ENCODE data around the gene IQCB1. TPM values are rescaled to one million over a fixed set of nuclear protein-coding genes. Genes with fewer than 3 reads are reported as not detected.

Gene IQCB1
- total and polyA plus RNA-seq, 10 of the 15 experiments (the other 5 are each of a cell fraction or from before 2014, with no cell fraction given): 36.0 to 69.4 (median 48.9) TPM

DNA sequence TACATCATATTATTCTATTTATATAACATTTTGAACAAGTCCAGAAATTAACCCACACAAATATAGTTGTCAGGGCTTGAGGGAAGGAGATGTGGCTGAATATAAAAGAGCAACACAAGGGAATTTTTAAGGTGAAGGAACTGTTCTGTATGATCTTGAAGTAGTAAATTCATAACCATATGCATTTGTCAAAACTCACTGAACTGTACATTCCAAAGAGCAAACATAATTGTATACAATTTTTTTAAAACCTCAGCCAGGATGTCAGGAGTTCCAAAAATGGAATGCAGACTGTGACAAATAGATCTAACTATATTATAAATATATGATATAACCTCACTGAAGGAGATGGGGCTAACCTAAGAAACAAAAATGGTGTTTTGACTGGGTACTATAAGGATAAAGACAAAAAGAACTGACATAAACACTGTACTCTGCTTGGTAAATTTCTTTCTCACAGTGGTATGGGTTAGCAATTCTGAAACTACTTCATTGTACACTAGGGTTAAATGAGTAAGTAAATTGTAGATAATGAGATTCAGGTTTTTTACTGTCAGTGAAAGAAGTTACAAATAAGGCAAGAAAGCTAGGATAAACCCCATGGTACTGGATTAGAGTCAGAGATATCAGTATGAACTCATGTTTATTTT, 99.7 kb downstream of the IQCB1 start (continued):
- TF ChIP-seq CHD4 (IDR thresholded peaks at IDR 0.05) (no peak), KLF5 (IDR thresholded peaks at IDR 0.05; ENCODE audit: partially characterized antibody) (no peak), GABPA (IDR thresholded peaks at IDR 0.05; ENCODE audit: low read depth) (no peak), EP300 (IDR thresholded peaks at IDR 0.05; ENCODE audit: borderline replicate concordance in 1 of 2, control insufficient read depth in 1 of 2, low read depth in 2 of 2, low read length in 2 of 2) (no peak), TCF3 (IDR thresholded peaks at IDR 0.05; ENCODE audit: borderline replicate concordance, insufficient read depth, low read depth, low read length) (no peak), BRCA1 (IDR thresholded peaks at IDR 0.05; ENCODE audit: low read depth, low read length) (no peak), NR2C2 (IDR thresholded peaks at IDR 0.05; ENCODE audit: borderline replicate concordance, control insufficient read depth, insufficient read length, low read depth) (no peak), MXI1 (IDR thresholded peaks at IDR 0.05; ENCODE audit: low read depth, low read length) (peak; percentile 27; the same call in 1 of the 2 replicates)
- TF ChIP-seq, protein P1, sequence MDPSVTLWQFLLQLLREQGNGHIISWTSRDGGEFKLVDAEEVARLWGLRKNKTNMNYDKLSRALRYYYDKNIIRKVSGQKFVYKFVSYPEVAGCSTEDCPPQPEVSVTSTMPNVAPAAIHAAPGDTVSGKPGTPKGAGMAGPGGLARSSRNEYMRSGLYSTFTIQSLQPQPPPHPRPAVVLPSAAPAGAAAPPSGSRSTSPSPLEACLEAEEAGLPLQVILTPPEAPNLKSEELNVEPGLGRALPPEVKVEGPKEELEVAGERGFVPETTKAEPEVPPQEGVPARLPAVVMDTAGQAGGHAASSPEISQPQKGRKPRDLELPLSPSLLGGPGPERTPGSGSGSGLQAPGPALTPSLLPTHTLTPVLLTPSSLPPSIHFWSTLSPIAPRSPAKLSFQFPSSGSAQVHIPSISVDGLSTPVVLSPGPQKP (IDR thresholded peaks at IDR 0.05; ENCODE audit: low read depth, low read length): no peak
- TF ChIP-seq, protein P2, sequence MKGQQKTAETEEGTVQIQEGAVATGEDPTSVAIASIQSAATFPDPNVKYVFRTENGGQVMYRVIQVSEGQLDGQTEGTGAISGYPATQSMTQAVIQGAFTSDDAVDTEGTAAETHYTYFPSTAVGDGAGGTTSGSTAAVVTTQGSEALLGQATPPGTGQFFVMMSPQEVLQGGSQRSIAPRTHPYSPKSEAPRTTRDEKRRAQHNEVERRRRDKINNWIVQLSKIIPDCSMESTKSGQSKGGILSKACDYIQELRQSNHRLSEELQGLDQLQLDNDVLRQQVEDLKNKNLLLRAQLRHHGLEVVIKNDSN (IDR thresholded peaks at IDR 0.05; ENCODE audit: borderline replicate concordance, extremely low read length, insufficient read depth, low read depth, low read length): no peak
- TF ChIP-seq, protein P3, sequence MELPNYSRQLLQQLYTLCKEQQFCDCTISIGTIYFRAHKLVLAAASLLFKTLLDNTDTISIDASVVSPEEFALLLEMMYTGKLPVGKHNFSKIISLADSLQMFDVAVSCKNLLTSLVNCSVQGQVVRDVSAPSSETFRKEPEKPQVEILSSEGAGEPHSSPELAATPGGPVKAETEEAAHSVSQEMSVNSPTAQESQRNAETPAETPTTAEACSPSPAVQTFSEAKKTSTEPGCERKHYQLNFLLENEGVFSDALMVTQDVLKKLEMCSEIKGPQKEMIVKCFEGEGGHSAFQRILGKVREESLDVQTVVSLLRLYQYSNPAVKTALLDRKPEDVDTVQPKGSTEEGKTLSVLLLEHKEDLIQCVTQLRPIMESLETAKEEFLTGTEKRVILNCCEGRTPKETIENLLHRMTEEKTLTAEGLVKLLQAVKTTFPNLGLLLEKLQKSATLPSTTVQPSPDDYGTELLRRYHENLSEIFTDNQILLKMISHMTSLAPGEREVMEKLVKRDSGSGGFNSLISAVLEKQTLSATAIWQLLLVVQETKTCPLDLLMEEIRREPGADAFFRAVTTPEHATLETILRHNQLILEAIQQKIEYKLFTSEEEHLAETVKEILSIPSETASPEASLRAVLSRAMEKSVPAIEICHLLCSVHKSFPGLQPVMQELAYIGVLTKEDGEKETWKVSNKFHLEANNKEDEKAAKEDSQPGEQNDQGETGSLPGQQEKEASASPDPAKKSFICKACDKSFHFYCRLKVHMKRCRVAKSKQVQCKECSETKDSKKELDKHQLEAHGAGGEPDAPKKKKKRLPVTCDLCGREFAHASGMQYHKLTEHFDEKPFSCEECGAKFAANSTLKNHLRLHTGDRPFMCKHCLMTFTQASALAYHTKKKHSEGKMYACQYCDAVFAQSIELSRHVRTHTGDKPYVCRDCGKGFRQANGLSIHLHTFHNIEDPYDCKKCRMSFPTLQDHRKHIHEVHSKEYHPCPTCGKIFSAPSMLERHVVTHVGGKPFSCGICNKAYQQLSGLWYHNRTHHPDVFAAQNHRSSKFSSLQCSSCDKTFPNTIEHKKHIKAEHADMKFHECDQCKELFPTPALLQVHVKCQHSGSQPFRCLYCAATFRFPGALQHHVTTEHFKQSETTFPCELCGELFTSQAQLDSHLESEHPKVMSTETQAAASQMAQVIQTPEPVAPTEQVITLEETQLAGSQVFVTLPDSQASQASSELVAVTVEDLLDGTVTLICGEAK (IDR thresholded peaks at IDR 0.05; ENCODE audit: borderline replicate concordance): no peak
- TF ChIP-seq, protein P4, sequence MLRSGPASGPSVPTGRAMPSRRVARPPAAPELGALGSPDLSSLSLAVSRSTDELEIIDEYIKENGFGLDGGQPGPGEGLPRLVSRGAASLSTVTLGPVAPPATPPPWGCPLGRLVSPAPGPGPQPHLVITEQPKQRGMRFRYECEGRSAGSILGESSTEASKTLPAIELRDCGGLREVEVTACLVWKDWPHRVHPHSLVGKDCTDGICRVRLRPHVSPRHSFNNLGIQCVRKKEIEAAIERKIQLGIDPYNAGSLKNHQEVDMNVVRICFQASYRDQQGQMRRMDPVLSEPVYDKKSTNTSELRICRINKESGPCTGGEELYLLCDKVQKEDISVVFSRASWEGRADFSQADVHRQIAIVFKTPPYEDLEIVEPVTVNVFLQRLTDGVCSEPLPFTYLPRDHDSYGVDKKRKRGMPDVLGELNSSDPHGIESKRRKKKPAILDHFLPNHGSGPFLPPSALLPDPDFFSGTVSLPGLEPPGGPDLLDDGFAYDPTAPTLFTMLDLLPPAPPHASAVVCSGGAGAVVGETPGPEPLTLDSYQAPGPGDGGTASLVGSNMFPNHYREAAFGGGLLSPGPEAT (IDR thresholded peaks at IDR 0.05; ENCODE audit: low read depth): peak; percentile 56; the same call in 1 of the 2 replicates
- TF ChIP-seq, protein P5, sequence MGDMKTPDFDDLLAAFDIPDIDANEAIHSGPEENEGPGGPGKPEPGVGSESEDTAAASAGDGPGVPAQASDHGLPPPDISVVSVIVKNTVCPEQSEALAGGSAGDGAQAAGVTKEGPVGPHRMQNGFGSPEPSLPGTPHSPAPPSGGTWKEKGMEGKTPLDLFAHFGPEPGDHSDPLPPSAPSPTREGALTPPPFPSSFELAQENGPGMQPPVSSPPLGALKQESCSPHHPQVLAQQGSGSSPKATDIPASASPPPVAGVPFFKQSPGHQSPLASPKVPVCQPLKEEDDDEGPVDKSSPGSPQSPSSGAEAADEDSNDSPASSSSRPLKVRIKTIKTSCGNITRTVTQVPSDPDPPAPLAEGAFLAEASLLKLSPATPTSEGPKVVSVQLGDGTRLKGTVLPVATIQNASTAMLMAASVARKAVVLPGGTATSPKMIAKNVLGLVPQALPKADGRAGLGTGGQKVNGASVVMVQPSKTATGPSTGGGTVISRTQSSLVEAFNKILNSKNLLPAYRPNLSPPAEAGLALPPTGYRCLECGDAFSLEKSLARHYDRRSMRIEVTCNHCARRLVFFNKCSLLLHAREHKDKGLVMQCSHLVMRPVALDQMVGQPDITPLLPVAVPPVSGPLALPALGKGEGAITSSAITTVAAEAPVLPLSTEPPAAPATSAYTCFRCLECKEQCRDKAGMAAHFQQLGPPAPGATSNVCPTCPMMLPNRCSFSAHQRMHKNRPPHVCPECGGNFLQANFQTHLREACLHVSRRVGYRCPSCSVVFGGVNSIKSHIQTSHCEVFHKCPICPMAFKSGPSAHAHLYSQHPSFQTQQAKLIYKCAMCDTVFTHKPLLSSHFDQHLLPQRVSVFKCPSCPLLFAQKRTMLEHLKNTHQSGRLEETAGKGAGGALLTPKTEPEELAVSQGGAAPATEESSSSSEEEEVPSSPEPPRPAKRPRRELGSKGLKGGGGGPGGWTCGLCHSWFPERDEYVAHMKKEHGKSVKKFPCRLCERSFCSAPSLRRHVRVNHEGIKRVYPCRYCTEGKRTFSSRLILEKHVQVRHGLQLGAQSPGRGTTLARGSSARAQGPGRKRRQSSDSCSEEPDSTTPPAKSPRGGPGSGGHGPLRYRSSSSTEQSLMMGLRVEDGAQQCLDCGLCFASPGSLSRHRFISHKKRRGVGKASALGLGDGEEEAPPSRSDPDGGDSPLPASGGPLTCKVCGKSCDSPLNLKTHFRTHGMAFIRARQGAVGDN (IDR thresholded peaks at IDR 0.05): no peak

All from GM12878 (cell line).